Uterus (tissue), 4 donors: Measurements from ENCODE around the gene FGB. TPM values are rescaled to one million over a fixed set of nuclear protein-coding genes. Genes with fewer than 3 reads are reported as not detected.
A peak's percentile ranks its signal among the peaks of the same experiment; 100 is the strongest.

Experiments used
- DNase-seq, 2 donors: peaks; one replicate each; pipeline ENCODE4 v3.0.0-alpha.2; 2019 to 2020
- H3K27ac ChIP-seq, 2 donors: fragments of 200-600 bp; sonication (generic); 1 replicate in 1 of 2; 2 replicates in 1 of 2; pipeline ENCODE4 v1.5.1; 2016 to 2018
- H3K27me3 ChIP-seq, 2 donors: fragments of 200-600 bp; sonication (generic); one replicate each; pipeline ENCODE4 v1.5.1; 2018 to 2019; ENCODE audit warnings: control low read depth in 1 of 2
- H3K36me3 ChIP-seq, 2 donors: fragments of 200-600 bp; sonication (generic); one replicate each; pipeline ENCODE4 v1.5.1; 2019; ENCODE audit warnings: control low read depth in 1 of 2
- H3K4me1 ChIP-seq, 2 donors: fragments of 200-600 bp; sonication (generic); one replicate each; pipeline ENCODE4 v1.5.1; 2018 to 2019; ENCODE audit warnings: control low read depth in 1 of 2
- H3K4me3 ChIP-seq, 2 donors: fragments of 200-600 bp; sonication (generic); 1 replicate in 1 of 2; 2 replicates in 1 of 2; pipeline ENCODE4 v1.5.1; 2018 to 2019; ENCODE audit warnings: mild to moderate bottlenecking in 1 of 2
- H3K9me3 ChIP-seq, 2 donors: fragments of 200-600 bp; sonication (generic); one replicate each; pipeline ENCODE4 v1.5.1; 2019; ENCODE audit warnings: control low read depth in 1 of 2
- CTCF ChIP-seq, 4 experiments: fragments of 200-600 bp in 2 of 4; fragments of 450-650 bp in 2 of 4; sonication (generic) in 2 of 4; IDR thresholded peaks; one replicate each; pipeline ENCODE4 v1.5.1; 2016 to 2019; ENCODE audit warnings: antibody characterized with exemption in 4 of 4, mild to moderate bottlenecking in 2 of 4, moderate library complexity in 1 of 4
- POLR2A ChIP-seq, 2 donors: fragments of 450-650 bp; IDR thresholded peaks; one replicate each; pipeline ENCODE4 v1.6.1; 2016; ENCODE audit warnings: antibody characterized with exemption in 2 of 2, mild to moderate bottlenecking in 1 of 2, moderate library complexity in 1 of 2
- intact Hi-C: fragments of 100-400 bp; cut with DNase I; formaldehyde crosslinking; loops from one replicate; pipeline ENCODE4 v1.15.1; 2023; ENCODE audit warnings: low total_unique reads
- small RNA-seq: library from RNA; depleted of rRNA; stranded (forward); fragments of <200 nt; gene quantifications from one replicate; pipeline ENCODE3, GENCODE V24; 2016
- total RNA-seq, 4 donors: library from RNA; depleted of rRNA in 3 of 4; stranded (reverse); fragments of >200 nt in 3 of 4; gene quantifications; one replicate each; pipeline versions ENCODE4 v1.1.0 to v1.2.4, GENCODE V29; 2014 to 2023
- donor health status: DM: yes; HTN: yes; CAD: no.

Gene FGB
- total RNA-seq, 4 donors from 2014 or later, result 1.1 TPM; not detected in 3

- intact Hi-C loops, result no loop called here
- no peaks in the 10 kb centered on the region for H3K36me3 ChIP-seq
- no peak for DNase-seq
- H3K27me3 ChIP-seq, result no peaks in the 10 kb centered on the region
- H3K4me1 ChIP-seq, result no peaks in the 10 kb centered on the region
- H3K27ac ChIP-seq, result no peak overlapping the region
- TF ChIP-seq POLR2A (IDR thresholded peaks at IDR 0.05) (no peak), CTCF (IDR thresholded peaks at IDR 0.05) (no peak)
- H3K9me3 ChIP-seq, result no peaks in the 10 kb centered on the region
- no peak overlapping the region for H3K4me3 ChIP-seq
Measured at GRCh38 chr4:154616287-154616686, 53.5 kb downstream of the FGB start.

GRCh38 chr4:154616731-154617130, 53.9 kb downstream of the FGB start:
- no peaks in the 10 kb centered on the region for H3K4me1 ChIP-seq
- intact Hi-C loops, result no loop called here
- no peak for TF ChIP-seq CTCF (IDR thresholded peaks at IDR 0.05)
- no peak for TF ChIP-seq POLR2A (IDR thresholded peaks at IDR 0.05)
- H3K27ac ChIP-seq, result no peak overlapping the region
- no peak for DNase-seq
- no peaks in the 10 kb centered on the region for H3K27me3 ChIP-seq
- H3K36me3 ChIP-seq, result no peaks in the 10 kb centered on the region
- H3K4me3 ChIP-seq, result no peak overlapping the region
- no peaks in the 10 kb centered on the region for H3K9me3 ChIP-seq

- no peaks in the 10 kb centered on the region for H3K9me3 ChIP-seq
- no peak for DNase-seq
- H3K4me1 ChIP-seq, result no peaks in the 10 kb centered on the region
- H3K36me3 ChIP-seq, result no peaks in the 10 kb centered on the region
- TF ChIP-seq CTCF (IDR thresholded peaks at IDR 0.05) (no peak), POLR2A (IDR thresholded peaks at IDR 0.05) (no peak)
- no peaks in the 10 kb centered on the region for H3K27me3 ChIP-seq
- no peak overlapping the region for H3K4me3 ChIP-seq
- intact Hi-C loops, result no loop called here
- no peak overlapping the region for H3K27ac ChIP-seq
Measured at GRCh38 chr4:154617820-154618317, 55.1 kb downstream of the FGB start.

GRCh38 chr4:154618708-154619315, 56.0 kb downstream of the FGB start:
- no peak overlapping the region for H3K4me3 ChIP-seq
- intact Hi-C loops, result no loop called here
- H3K36me3 ChIP-seq, result no peaks in the 10 kb centered on the region
- H3K9me3 ChIP-seq, result no peaks in the 10 kb centered on the region
- DNase-seq, result no peak
- H3K27me3 ChIP-seq, result no peaks in the 10 kb centered on the region
- TF ChIP-seq CTCF (IDR thresholded peaks at IDR 0.05), result peak in 1 of 4 experiments; percentile 21
- TF ChIP-seq POLR2A (IDR thresholded peaks at IDR 0.05), result no peak
- H3K4me1 ChIP-seq, result no peaks in the 10 kb centered on the region
- no peak overlapping the region for H3K27ac ChIP-seq

GRCh38 chr4:154620111-154620510, 57.3 kb downstream of the FGB start:
- TF ChIP-seq CTCF (IDR thresholded peaks at IDR 0.05) (no peak), POLR2A (IDR thresholded peaks at IDR 0.05) (no peak)
- Histone ChIP-seq H3K27me3 (no peaks in the 10 kb centered on the region), H3K4me1 (no peaks in the 10 kb centered on the region), H3K9me3 (no peaks in the 10 kb centered on the region), H3K4me3 (no peak overlapping the region), H3K36me3 (no peaks in the 10 kb centered on the region), H3K27ac (no peak overlapping the region)
- intact Hi-C loops, result no loop called here
- DNase-seq, result no peak

Small RNA genes lying within 50 kb of the gene (small RNA-seq; reads per million reads assigned to genes)
- gene RNU6-1285P, result not detected

Other genes starting within 250 kb of the FGB start
- 10 to 100 TPM; 10.6 to 51.4 (median 17.5) TPM for gene DCHS2, start 71.2 kb upstream of the FGB start, total RNA-seq
- gene PLRG1, start 12.6 kb upstream of the FGB start, total RNA-seq, result 10 to 100 TPM; 24.1 to 99.1 (median 85.2) TPM
- gene FGA, start 27.7 kb downstream of the FGB start, total RNA-seq, result 1 to 10 TPM in 1 of 4 donors, not detected in 3; 1.6 TPM
- under 1 TPM in 1 of 4 donors, not detected in 3; 0.61 TPM for gene FGG, start 49.6 kb downstream of the FGB start, total RNA-seq
- gene LRAT, start 181.0 kb downstream of the FGB start, total RNA-seq, result 1 to 10 TPM in 2 of 4 donors, not detected in 2; 1.1 to 3.8 TPM
- 1 to 10 TPM in 1 of 4 donors, not detected in 3; 1.1 TPM for gene RBM46, start 218.3 kb downstream of the FGB start, total RNA-seq